ENCODE data around the gene ARFGAP1.
A peak's percentile ranks its signal among the peaks of the same experiment; 100 is the strongest.

ARFGAP1 gene

GRCh38 chr20:63272105-63273058, at the start of gene ARFGAP1:
TSS of gene ARFGAP1 (plus strand) at chr20:63272813. CDS start at chr20:63275581, 2,768 bp downstream.
- DNase-seq = peak; percentile 81

- peak; percentile 19 for DNase-seq
Observed at GRCh38 chr20:63223121-63223825, 49.3 kb upstream of the ARFGAP1 start.

- no peak for DNase-seq
Observed at GRCh38 chr20:63223826-63224207, 48.8 kb upstream of the ARFGAP1 start.

GRCh38 chr20:63224412-63225081, 48.1 kb upstream of the ARFGAP1 start:
- DNase-seq = no peak

- DNase-seq = no peak
Observed at GRCh38 chr20:63225082-63225454, 47.5 kb upstream of the ARFGAP1 start.

GRCh38 chr20:63226042-63226943, 46.3 kb upstream of the ARFGAP1 start:
- no peak for DNase-seq

GRCh38 chr20:63227260-63227659, 45.4 kb upstream of the ARFGAP1 start:
- DNase-seq = no peak

GRCh38 chr20:63228806-63229205, 43.8 kb upstream of the ARFGAP1 start:
- DNase-seq = no peak

- DNase-seq = no peak
Observed at GRCh38 chr20:63230800-63231268, 41.8 kb upstream of the ARFGAP1 start.

GRCh38 chr20:63232235-63233060, 40.2 kb upstream of the ARFGAP1 start:
- DNase-seq = no peak

- DNase-seq = no peak
Observed at GRCh38 chr20:63233061-63233344, 39.6 kb upstream of the ARFGAP1 start.

- DNase-seq = no peak
Observed at GRCh38 chr20:63233924-63234323, 38.7 kb upstream of the ARFGAP1 start.

GRCh38 chr20:63234693-63235398, 37.8 kb upstream of the ARFGAP1 start:
- no peak for DNase-seq

GRCh38 chr20:63235399-63235983, 37.1 kb upstream of the ARFGAP1 start, which contains the start of gene BIRC7:
TSS of gene BIRC7 (plus strand) at chr20:63235905. CDS start at chr20:63236097, 192 bp downstream.
- no peak for DNase-seq

- DNase-seq = no peak
Observed at GRCh38 chr20:63236116-63236837, 36.3 kb upstream of the ARFGAP1 start.

GRCh38 chr20:63238031-63238430, 34.6 kb upstream of the ARFGAP1 start:
- DNase-seq = no peak

- no peak for DNase-seq
Observed at GRCh38 chr20:63238514-63239125, 34.0 kb upstream of the ARFGAP1 start.

GRCh38 chr20:63239431-63239830, 33.2 kb upstream of the ARFGAP1 start:
- no peak for DNase-seq

- DNase-seq = no peak
Observed at GRCh38 chr20:63240004-63240403, 32.6 kb upstream of the ARFGAP1 start.

All from activated CD4-positive, alpha-beta T cell treated with anti-CD3 and anti-CD28 coated beads for 1 hour (primary cell).